HepG2 (cell line): ENCODE measurements around the gene ZKSCAN1. TPM values are rescaled to one million over a fixed set of nuclear protein-coding genes. Genes with fewer than 3 reads are reported as not detected.

ENCODE experiments used
- ATF4 ChIP-seq, 2 experiments: fragments of 450-650 bp in 1 of 2; sonication (generic) in 1 of 2; formaldehyde crosslinking; IDR thresholded peaks; 2 replicates each; pipeline versions ENCODE4 v1.5.0 to v1.8.0; 2020 to 2022; ENCODE audit warnings: mild to moderate bottlenecking in 1 of 2, missing genetic modification reagents in 1 of 2
- ATF5 ChIP-seq: sonication (generic); formaldehyde crosslinking; IDR thresholded peaks from 2 replicates; pipeline ENCODE4 v1.4.0; 2020; ENCODE audit warnings: mild to moderate bottlenecking, low read depth, missing genetic modification reagents
- DBP ChIP-seq: sonication (generic); formaldehyde crosslinking; IDR thresholded peaks from 2 replicates; pipeline ENCODE4 v1.4.0; 2020; ENCODE audit warnings: missing genetic modification reagents; ENCODE audit errors: not compliant biosample characterization
- E2F5 ChIP-seq: sonication (generic); formaldehyde crosslinking; conservative IDR thresholded peaks from 2 replicates; pipeline ENCODE4 v1.4.0; 2020; ENCODE audit warnings: missing genetic modification reagents
- KDM4B ChIP-seq: sonication (generic); formaldehyde crosslinking; IDR thresholded peaks from 2 replicates; pipeline ENCODE4 v1.4.0; 2020; ENCODE audit warnings: missing genetic modification reagents
- NKX3-1 ChIP-seq: sonication (generic); formaldehyde crosslinking; IDR thresholded peaks from 2 replicates; pipeline ENCODE4 v1.5.0; 2020; ENCODE audit warnings: missing genetic modification reagents
- PAXIP1 ChIP-seq: sonication (generic); formaldehyde crosslinking; conservative IDR thresholded peaks from 2 replicates; pipeline ENCODE4 v1.4.0; 2020; ENCODE audit warnings: mild to moderate bottlenecking, missing genetic modification reagents, moderate library complexity
- TBP ChIP-seq: sonication (generic); formaldehyde crosslinking; IDR thresholded peaks from 2 replicates; pipeline ENCODE4 v1.5.0; 2020; ENCODE audit warnings: missing genetic modification reagents
- TBX2 ChIP-seq: sonication (generic); formaldehyde crosslinking; IDR thresholded peaks from 2 replicates; pipeline ENCODE4 v1.5.0; 2020; ENCODE audit warnings: missing genetic modification reagents, mild to moderate bottlenecking, borderline replicate concordance
- ZKSCAN8 ChIP-seq: IDR thresholded peaks from 2 replicates; pipeline ENCODE4 v1.6.1; 2016; ENCODE audit warnings: borderline replicate concordance, missing genetic modification reagents, missing compliant biosample characterization
- ZNF136 ChIP-seq: sonication (generic); formaldehyde crosslinking; IDR thresholded peaks from 2 replicates; pipeline ENCODE4 v1.8.1; 2022; ENCODE audit warnings: low read depth, mild to moderate bottlenecking, moderate library complexity, missing genetic modification reagents
- ZNF224 ChIP-seq: sonication (generic); formaldehyde crosslinking; IDR thresholded peaks from 2 replicates; pipeline ENCODE4 v1.5.0; 2020; ENCODE audit warnings: mild to moderate bottlenecking, missing genetic modification reagents
- ZNF3 ChIP-seq: IDR thresholded peaks from 2 replicates; pipeline ENCODE4 v1.7.0; 2017; ENCODE audit warnings: inconsistent platforms
- ZNF446 ChIP-seq: sonication (generic); formaldehyde crosslinking; IDR thresholded peaks from 2 replicates; pipeline ENCODE4 v1.5.0; 2020; ENCODE audit warnings: mild to moderate bottlenecking, missing genetic modification reagents
- ZNF619 ChIP-seq: sonication (generic); formaldehyde crosslinking; IDR thresholded peaks from 2 replicates; pipeline ENCODE4 v1.4.0; 2020; ENCODE audit warnings: mild to moderate bottlenecking, missing genetic modification reagents
- ZNF784 ChIP-seq: sonication (generic); formaldehyde crosslinking; IDR thresholded peaks from 2 replicates; pipeline ENCODE4 v1.5.1; 2020; ENCODE audit warnings: missing genetic modification reagents, mild to moderate bottlenecking, borderline replicate concordance
- ZNF792 ChIP-seq: IDR thresholded peaks from 2 replicates; pipeline ENCODE4 v1.6.1; 2016
- ZSCAN22 ChIP-seq: sonication (generic); formaldehyde crosslinking; IDR thresholded peaks from 2 replicates; pipeline ENCODE4 v1.4.0; 2020; ENCODE audit warnings: mild to moderate bottlenecking, missing genetic modification reagents
- polyA plus RNA-seq, 8 experiments: library from polyadenylated mRNA; depleted of rRNA in 3 of 8; stranded (reverse) in 7 of 8; unstranded in 1 of 8; fragments of >200 nt; fragmentation: Illumina TruSeq in 4 of 8; extraction: Trizol in 4 of 8; gene quantifications; 2 replicates each; pipeline versions ENCODE4 v1.2.1 to v1.2.3, GENCODE V29; 2011 to 2016; ENCODE audit warnings: low read depth in 4 of 8, missing spikeins in 1 of 8, mixed read lengths in 1 of 8; ENCODE audit not compliant: insufficient read depth in 1 of 8
- total RNA-seq, 5 experiments: library from RNA; depleted of rRNA; stranded (reverse); fragments of >200 nt; fragmentation: Illumina TruSeq; extraction: Trizol; gene quantifications; 2 replicates each; pipeline ENCODE4 v1.2.3, GENCODE V29; 2016; ENCODE audit warnings: low read depth in 1 of 5

ZKSCAN1 gene
- total and polyA plus RNA-seq, 2 of the 13 experiments (the other 11 are each of a cell fraction or from before 2014, with no cell fraction given): 46.4 to 60.6 TPM

- TF ChIP-seq ZNF784 (CRISPR knock-in tag) (no peak), PAXIP1 (CRISPR knock-in tag) (peak; percentile 61), NKX3-1 (CRISPR knock-in tag) (peak; percentile 28; the same call in 1 of the 2 replicates), ZNF619 (CRISPR knock-in tag) (no peak), DBP (CRISPR knock-in tag) (peak; percentile 71), ZNF792 (CRISPR knock-in tag) (peak; percentile 81), ZNF446 (0 out of 2 replicates have a peak, but pooled peaks have one; percentile 26), ZNF224 (CRISPR knock-in tag) (no peak), ATF5 (CRISPR knock-in tag) (no peak), TBP (CRISPR knock-in tag) (no peak), ATF4 (CRISPR knock-in tag; IDR thresholded peaks at IDR 0.05) (no peak), ZSCAN22 (CRISPR knock-in tag) (no peak), KDM4B (CRISPR knock-in tag) (no peak; the same call in 1 of the 2 replicates), ZNF3 (CRISPR knock-in tag) (no peak), E2F5 (no peak), ZNF136 (CRISPR knock-in tag) (no peak; the same call in 1 of the 2 replicates), ZKSCAN8 (no peak), TBX2 (CRISPR knock-in tag) (peak; percentile 75)
These were observed at the start of gene ZKSCAN1 (continued) for GRCh38 chr7:100015232-100016214.
